NB4 (cell line): ENCODE data around the gene DGLUCY.

Experiments used
- MYC ChIP-seq: IDR thresholded peaks from 2 replicates; pipeline ENCODE4 v1.6.1; 2011; ENCODE audit warnings: low read depth, low read length
- POLR2A ChIP-seq: IDR thresholded peaks from 2 replicates; pipeline ENCODE4 v1.6.1; 2011; ENCODE audit warnings: mild to moderate bottlenecking; ENCODE audit not compliant: insufficient read length; ENCODE audit errors: extremely low read depth
- TF ChIP-seq, protein P1 (sequence below): IDR thresholded peaks from one replicate; pipeline ENCODE4 v1.5.1; 2012; ENCODE audit warnings: low read depth, low read length
- TF ChIP-seq, protein P2 (sequence below): IDR thresholded peaks from 2 replicates; pipeline ENCODE4 v1.6.1; 2011; ENCODE audit warnings: low read depth, low read length

DNA sequence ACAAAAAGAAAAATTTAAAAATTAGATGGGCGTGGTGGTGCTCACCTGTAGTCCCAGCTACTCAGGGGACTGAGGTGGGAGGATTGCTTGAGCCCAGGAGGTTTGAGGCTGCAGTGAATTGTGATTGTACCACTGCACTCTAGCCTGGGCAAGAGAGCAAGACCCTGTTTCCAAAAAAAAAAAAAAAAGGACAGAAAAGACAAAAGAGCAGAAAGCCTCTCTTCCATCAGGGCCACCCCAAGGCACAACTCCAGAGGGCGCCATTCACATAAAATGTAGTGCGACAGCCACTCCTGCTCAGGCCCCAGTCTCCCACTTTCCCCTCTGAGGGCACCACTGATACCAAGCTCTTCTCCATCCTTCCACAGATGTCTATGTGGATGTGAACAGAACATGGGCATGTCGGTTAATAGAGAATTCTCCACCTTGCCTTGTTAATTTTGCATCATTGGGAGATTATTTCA, 41.8 kb downstream of the DGLUCY start:
- TF ChIP-seq, protein P1, sequence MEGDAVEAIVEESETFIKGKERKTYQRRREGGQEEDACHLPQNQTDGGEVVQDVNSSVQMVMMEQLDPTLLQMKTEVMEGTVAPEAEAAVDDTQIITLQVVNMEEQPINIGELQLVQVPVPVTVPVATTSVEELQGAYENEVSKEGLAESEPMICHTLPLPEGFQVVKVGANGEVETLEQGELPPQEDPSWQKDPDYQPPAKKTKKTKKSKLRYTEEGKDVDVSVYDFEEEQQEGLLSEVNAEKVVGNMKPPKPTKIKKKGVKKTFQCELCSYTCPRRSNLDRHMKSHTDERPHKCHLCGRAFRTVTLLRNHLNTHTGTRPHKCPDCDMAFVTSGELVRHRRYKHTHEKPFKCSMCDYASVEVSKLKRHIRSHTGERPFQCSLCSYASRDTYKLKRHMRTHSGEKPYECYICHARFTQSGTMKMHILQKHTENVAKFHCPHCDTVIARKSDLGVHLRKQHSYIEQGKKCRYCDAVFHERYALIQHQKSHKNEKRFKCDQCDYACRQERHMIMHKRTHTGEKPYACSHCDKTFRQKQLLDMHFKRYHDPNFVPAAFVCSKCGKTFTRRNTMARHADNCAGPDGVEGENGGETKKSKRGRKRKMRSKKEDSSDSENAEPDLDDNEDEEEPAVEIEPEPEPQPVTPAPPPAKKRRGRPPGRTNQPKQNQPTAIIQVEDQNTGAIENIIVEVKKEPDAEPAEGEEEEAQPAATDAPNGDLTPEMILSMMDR: no peak
- TF ChIP-seq POLR2A (no peak), MYC (no peak)
- TF ChIP-seq, protein P2, sequence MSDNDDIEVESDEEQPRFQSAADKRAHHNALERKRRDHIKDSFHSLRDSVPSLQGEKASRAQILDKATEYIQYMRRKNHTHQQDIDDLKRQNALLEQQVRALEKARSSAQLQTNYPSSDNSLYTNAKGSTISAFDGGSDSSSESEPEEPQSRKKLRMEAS: no peak
